OCI-LY3 (cell line): Measurements from ENCODE around the gene ATOH7.

ENCODE experiments used
- EZH2phosphoT487 ChIP-seq: fragments of 200-600 bp; shearing (Covaris generic); IDR thresholded peaks from 2 replicates; pipeline ENCODE4 v1.6.1; 2018; ENCODE audit warnings: antibody characterized with exemption, mixed run types, low read depth
- TF ChIP-seq, protein P1 (sequence below): fragments of 200-600, 300-600 bp; sonication (generic); IDR thresholded peaks from 2 replicates; pipeline ENCODE4 v1.5.1; 2014; ENCODE audit warnings: antibody characterized with exemption, low read length, low read depth

DNA sequence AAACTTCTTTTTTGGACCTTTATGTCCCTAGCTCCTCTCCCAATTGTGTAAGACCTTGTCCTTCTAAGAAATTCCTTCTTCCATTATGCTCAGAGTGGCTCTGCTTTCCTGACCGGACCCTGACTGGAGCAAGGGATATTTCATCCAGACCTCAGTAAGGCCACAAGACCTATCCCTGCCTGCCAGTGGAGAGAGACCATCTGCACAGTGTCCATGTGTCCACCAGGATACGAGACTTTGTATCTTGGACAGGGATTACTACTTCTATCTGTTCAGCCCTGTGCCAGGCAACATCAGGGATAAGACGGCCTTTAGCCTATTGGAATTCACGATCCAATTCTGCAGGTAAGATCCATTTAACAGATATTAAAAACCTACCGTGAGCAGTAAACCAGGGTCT, 7.2 kb upstream of the ATOH7 start:
- TF ChIP-seq, protein P1, sequence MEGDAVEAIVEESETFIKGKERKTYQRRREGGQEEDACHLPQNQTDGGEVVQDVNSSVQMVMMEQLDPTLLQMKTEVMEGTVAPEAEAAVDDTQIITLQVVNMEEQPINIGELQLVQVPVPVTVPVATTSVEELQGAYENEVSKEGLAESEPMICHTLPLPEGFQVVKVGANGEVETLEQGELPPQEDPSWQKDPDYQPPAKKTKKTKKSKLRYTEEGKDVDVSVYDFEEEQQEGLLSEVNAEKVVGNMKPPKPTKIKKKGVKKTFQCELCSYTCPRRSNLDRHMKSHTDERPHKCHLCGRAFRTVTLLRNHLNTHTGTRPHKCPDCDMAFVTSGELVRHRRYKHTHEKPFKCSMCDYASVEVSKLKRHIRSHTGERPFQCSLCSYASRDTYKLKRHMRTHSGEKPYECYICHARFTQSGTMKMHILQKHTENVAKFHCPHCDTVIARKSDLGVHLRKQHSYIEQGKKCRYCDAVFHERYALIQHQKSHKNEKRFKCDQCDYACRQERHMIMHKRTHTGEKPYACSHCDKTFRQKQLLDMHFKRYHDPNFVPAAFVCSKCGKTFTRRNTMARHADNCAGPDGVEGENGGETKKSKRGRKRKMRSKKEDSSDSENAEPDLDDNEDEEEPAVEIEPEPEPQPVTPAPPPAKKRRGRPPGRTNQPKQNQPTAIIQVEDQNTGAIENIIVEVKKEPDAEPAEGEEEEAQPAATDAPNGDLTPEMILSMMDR: no peak
- no peak for TF ChIP-seq EZH2phosphoT487
